Measurements from ENCODE around the gene TSTD1. TPM values are rescaled to one million over a fixed set of nuclear protein-coding genes. Genes with fewer than 3 reads are reported as not detected.

The TSTD1 gene
- total and polyA plus RNA-seq, 7 donors = 10.5 to 609 (median 46.4) TPM

DNA sequence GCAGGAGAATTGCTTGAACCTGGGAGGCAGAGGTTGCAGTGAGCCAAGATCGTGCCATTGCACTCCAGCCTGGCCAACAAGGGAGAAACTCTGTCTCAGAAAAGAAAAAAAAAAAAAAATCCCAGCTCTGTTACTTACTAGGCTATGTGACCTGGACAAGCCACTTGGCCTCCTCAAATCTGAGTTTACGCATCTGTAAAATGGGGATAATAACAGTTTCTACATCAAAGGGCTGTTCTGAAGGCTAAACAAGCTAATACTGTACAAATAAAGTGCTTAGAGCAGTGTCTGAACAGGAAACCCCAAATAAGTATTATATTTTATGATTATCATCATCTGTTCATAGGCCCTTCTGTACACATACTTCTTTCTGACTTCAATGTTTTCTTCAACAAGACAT lies 31.4 kb downstream of the TSTD1 start:
- no peak for DNase-seq
- no peaks in the 10 kb centered on the region for H3K36me3 ChIP-seq
- no peaks in the 10 kb centered on the region for H3K9me3 ChIP-seq
- intact Hi-C loops (cut with DNase I) = no loop called here
- 97 to 100% methylated on average over 2 of the region's 2 CpGs for WGBS, 2 donors
- H3K4me1 ChIP-seq = no peaks in the 10 kb centered on the region
- no peak overlapping the region for H3K27ac ChIP-seq
- H3K4me3 ChIP-seq = no peak overlapping the region
- TF ChIP-seq EP300 (IDR thresholded peaks at IDR 0.05) = no peak
- TF ChIP-seq POLR2A (IDR thresholded peaks at IDR 0.05) = no peak
- no peaks in the 10 kb centered on the region for H3K27me3 ChIP-seq

DNA sequence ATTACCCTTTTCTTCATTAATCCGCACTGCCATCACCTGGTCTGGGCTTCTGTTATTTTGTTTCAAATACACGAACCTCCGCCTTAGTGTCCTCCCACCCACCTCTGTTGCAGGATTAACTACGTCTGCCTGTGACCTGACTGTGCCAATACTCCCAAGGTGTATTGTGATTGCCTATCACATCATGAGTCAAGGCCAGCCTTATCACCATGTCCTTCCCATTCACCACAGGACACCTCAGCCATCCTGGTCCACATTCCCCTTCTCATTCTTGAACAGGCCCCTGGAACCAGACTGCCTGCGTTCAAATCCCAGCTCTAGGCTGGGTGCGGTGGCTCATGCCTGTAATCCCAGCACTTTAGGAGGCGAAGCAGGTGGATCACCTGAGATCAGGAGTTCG lies 32.2 kb downstream of the TSTD1 start:
- no peak for TF ChIP-seq EP300 (IDR thresholded peaks at IDR 0.05)
- no peak for TF ChIP-seq POLR2AphosphoS5 (IDR thresholded peaks at IDR 0.05)
- TF ChIP-seq, protein P1, sequence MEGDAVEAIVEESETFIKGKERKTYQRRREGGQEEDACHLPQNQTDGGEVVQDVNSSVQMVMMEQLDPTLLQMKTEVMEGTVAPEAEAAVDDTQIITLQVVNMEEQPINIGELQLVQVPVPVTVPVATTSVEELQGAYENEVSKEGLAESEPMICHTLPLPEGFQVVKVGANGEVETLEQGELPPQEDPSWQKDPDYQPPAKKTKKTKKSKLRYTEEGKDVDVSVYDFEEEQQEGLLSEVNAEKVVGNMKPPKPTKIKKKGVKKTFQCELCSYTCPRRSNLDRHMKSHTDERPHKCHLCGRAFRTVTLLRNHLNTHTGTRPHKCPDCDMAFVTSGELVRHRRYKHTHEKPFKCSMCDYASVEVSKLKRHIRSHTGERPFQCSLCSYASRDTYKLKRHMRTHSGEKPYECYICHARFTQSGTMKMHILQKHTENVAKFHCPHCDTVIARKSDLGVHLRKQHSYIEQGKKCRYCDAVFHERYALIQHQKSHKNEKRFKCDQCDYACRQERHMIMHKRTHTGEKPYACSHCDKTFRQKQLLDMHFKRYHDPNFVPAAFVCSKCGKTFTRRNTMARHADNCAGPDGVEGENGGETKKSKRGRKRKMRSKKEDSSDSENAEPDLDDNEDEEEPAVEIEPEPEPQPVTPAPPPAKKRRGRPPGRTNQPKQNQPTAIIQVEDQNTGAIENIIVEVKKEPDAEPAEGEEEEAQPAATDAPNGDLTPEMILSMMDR (IDR thresholded peaks at IDR 0.05) = no peak
- TF ChIP-seq POLR2A (IDR thresholded peaks at IDR 0.05) = no peak
- no peak for DNase-seq
- Histone ChIP-seq H3K36me3 (no peaks in the 10 kb centered on the region), H3K9me3 (no peaks in the 10 kb centered on the region), H3K27ac (no peak overlapping the region), H3K27me3 (no peaks in the 10 kb centered on the region), H3K4me3 (no peak overlapping the region), H3K4me1 (no peaks in the 10 kb centered on the region)
- WGBS, 2 donors = 91 to 97% methylated on average over 8 of the region's 8 CpGs
- intact Hi-C loops (cut with DNase I) = no loop called here

DNA sequence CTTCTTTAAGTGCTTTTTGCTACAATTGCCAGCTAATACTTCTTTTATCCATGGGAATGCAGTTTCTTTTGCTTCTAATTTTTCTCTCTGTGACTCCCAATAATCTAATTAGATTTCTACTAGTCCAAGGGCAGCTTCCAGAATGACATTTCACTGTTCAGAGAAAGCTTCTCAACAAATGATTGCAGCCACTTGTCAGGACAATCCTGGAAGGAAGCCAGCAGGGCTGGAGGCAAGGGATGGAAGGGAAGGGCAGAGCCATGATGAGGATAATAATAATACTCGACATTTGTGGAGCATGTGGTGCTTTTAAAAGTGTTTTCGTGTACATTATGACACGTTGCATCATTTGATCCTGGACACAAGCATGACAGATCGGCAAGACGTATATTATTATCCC lies 37.2 kb downstream of the TSTD1 start:
- H3K4me3 ChIP-seq = no peak overlapping the region
- no peaks in the 10 kb centered on the region for H3K9me3 ChIP-seq
- no peaks in the 10 kb centered on the region for H3K4me1 ChIP-seq
- H3K27me3 ChIP-seq = no peaks in the 10 kb centered on the region
- H3K27ac ChIP-seq = no peak overlapping the region
- 64 to 68% methylated on average over 5 of the region's 5 CpGs for WGBS, 2 donors
- no peak for DNase-seq
- TF ChIP-seq, protein P1 (IDR thresholded peaks at IDR 0.05) = no peak
- TF ChIP-seq EP300 (IDR thresholded peaks at IDR 0.05) (no peak), POLR2AphosphoS5 (IDR thresholded peaks at IDR 0.05) (no peak), POLR2A (IDR thresholded peaks at IDR 0.05) (no peak)
- intact Hi-C loops (cut with DNase I) = no loop called here
- H3K36me3 ChIP-seq = peaks cover 0 to 10% (median 0%) of the 10 kb centered on the region in 4 donors

DNA sequence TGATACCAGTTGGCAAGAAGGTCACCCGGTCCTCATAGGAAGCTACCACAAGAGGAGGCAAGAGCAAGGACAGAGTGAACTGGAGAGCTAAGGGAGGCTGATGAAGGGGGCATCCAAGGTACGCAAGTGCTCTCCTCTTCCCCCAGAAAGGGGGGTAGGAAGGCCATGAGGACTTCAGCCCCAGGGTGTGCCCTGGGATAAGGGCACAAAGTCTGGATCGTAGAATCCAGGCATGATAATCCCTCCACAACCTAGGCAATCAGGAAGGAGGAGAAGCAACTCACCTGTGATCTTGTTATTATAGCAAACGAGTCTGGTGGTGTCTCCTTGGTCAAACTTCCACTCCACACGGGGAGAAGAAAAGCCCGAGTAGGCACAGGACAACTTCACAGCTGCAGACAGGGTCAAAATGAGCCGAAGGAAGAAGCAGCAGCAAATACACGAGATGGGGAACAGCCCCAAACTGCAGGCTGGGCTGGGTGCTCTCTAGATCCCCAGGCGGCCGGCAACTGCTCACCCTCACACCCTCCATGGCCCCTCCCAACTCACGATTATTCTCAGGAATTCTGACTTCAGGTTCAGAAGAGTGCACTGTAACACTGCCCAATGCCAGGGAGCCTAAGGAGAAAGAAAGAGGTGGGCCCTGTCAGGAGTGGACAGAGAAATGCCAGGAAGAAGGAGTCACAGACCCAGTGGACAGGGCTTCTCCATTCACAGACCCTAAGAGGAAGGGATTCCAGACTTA lies 37.9 kb downstream of the TSTD1 start:
- DNase-seq = no peak
- Histone ChIP-seq H3K4me1 (no peaks in the 10 kb centered on the region), H3K27ac (no peak overlapping the region), H3K9me3 (no peaks in the 10 kb centered on the region), H3K36me3 (peaks cover 0 to 10% (median 0%) of the 10 kb centered on the region in 4 donors), H3K4me3 (no peak overlapping the region), H3K27me3 (no peaks in the 10 kb centered on the region)
- intact Hi-C loops (cut with DNase I) = no loop called here
- TF ChIP-seq, protein P1 (IDR thresholded peaks at IDR 0.05) = no peak
- no peak for TF ChIP-seq EP300 (IDR thresholded peaks at IDR 0.05)
- no peak for TF ChIP-seq POLR2AphosphoS5 (IDR thresholded peaks at IDR 0.05)
- no peak for TF ChIP-seq POLR2A (IDR thresholded peaks at IDR 0.05)
- 68 to 83% methylated on average over 11 of the region's 11 CpGs for WGBS, 2 donors

DNA sequence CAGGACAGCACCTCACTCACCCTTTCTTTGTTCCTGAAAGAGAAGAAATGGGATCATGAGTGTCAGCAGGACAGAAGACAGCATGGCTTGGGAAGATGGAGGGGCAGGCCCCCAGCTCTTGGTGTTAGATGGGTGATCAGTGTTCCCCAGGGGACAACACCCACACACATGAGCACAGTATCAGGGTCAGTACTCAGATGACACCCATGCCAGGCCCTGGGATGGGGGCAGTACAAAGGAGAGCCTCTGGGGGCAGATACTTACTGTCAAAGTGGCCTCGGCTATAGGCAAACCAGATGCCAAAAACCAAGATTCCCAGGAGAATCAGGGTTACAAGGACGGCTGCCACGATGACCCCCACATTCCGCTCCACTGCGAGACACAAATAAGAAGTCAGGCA lies 39.4 kb downstream of the TSTD1 start:
- DNase-seq = no peak
- intact Hi-C loops (cut with DNase I) = loop anchor here (5.0 kb wide), 1 partner anchor 98 kb away; the partner anchor contains the start of gene KLHDC9
- Histone ChIP-seq H3K27me3 (no peaks in the 10 kb centered on the region), H3K4me1 (no peaks in the 10 kb centered on the region), H3K36me3 (peaks cover 0 to 10% (median 0%) of the 10 kb centered on the region in 4 donors), H3K9me3 (no peaks in the 10 kb centered on the region), H3K4me3 (no peak overlapping the region), H3K27ac (no peak overlapping the region)
- TF ChIP-seq EP300 (IDR thresholded peaks at IDR 0.05) = no peak
- no peak for TF ChIP-seq POLR2A (IDR thresholded peaks at IDR 0.05)
- TF ChIP-seq POLR2AphosphoS5 (IDR thresholded peaks at IDR 0.05) = no peak
- TF ChIP-seq, protein P1 (IDR thresholded peaks at IDR 0.05) = no peak
- WGBS, 2 donors = 93 to 97% methylated on average over 5 of the region's 5 CpGs
